Urinary bladder (tissue), 4 donors: ENCODE results near the gene ACSL1. TPM values are rescaled to one million over a fixed set of nuclear protein-coding genes. Genes with fewer than 3 reads are reported as not detected.

Experiments
- DNase-seq: peaks from one replicate; pipeline ENCODE4 v3.0.0-alpha.2; 2015; ENCODE audit errors: extremely low spot score
- H3K27ac ChIP-seq: one replicate; pipeline ENCODE4 v1.5.1; 2013; ENCODE audit warnings: low read depth, mild to moderate bottlenecking, moderate library complexity
- H3K36me3 ChIP-seq: one replicate; pipeline ENCODE4 v1.6.1; 2013; ENCODE audit warnings: mild to moderate bottlenecking, moderate library complexity; ENCODE audit not compliant: insufficient read depth
- H3K4me1 ChIP-seq: one replicate; pipeline ENCODE4 v1.6.1; 2013; ENCODE audit warnings: mild to moderate bottlenecking, moderate library complexity; ENCODE audit not compliant: insufficient read depth
- H3K4me3 ChIP-seq: one replicate; pipeline ENCODE4 v1.5.1; 2013; ENCODE audit warnings: low read depth, low read length
- WGBS: extraction: QIAGEN DNeasy Blood & Tissue Kit; methylation state at CpG from one replicate; pipeline ENCODE4 v1.1.7; 2013; 5-methylcytosine and 5-hydroxymethylcytosine counted together
- polyA plus RNA-seq: library from polyadenylated mRNA; stranded (reverse); fragments of 200-250 nt; gene quantifications from one replicate; pipeline ENCODE4 v1.2.3, GENCODE V29; 2013
- total RNA-seq: library from RNA; depleted of rRNA; stranded (reverse); fragments of >200 nt; gene quantifications from one replicate; pipeline ENCODE4 v1.2.3, GENCODE V29; 2014
- donor health status: healthy with polysubstance abuse.
- donor health status: healthy.

The ACSL1 gene
- total and polyA plus RNA-seq, 2 donors, result 39.3 to 94.3 TPM

GRCh38 chr4:184812651-184813181 is 13.1 kb downstream of the ACSL1 start:
- Histone ChIP-seq H3K4me1 (no peaks in the 10 kb centered on the region), H3K27ac (no peak overlapping the region), H3K36me3 (no peaks in the 10 kb centered on the region), H3K4me3 (no peak overlapping the region)
- 65% methylated on average over 8 of the region's 8 CpGs for WGBS
- DNase-seq, result no peak

GRCh38 chr4:184812199-184812542 is 13.6 kb downstream of the ACSL1 start:
- no peaks in the 10 kb centered on the region for H3K36me3 ChIP-seq
- H3K4me1 ChIP-seq, result no peaks in the 10 kb centered on the region
- H3K4me3 ChIP-seq, result no peak overlapping the region
- H3K27ac ChIP-seq, result no peak overlapping the region
- DNase-seq, result no peak
- WGBS, result 86% methylated on average over 6 of the region's 6 CpGs

- no peaks in the 10 kb centered on the region for H3K36me3 ChIP-seq
- WGBS, result 91% methylated on average over 8 of the region's 8 CpGs
- H3K4me1 ChIP-seq, result no peaks in the 10 kb centered on the region
- H3K4me3 ChIP-seq, result no peak overlapping the region
- no peak for DNase-seq
- no peak overlapping the region for H3K27ac ChIP-seq
Observed at GRCh38 chr4:184811526-184812198, 14.1 kb downstream of the ACSL1 start.

GRCh38 chr4:184810720-184811119 is 15.0 kb downstream of the ACSL1 start:
- DNase-seq, result no peak
- Histone ChIP-seq H3K27ac (no peak overlapping the region), H3K4me1 (no peaks in the 10 kb centered on the region), H3K36me3 (no peaks in the 10 kb centered on the region), H3K4me3 (no peak overlapping the region)
- 88% methylated on average over 10 of the region's 10 CpGs for WGBS

- Histone ChIP-seq H3K36me3 (no peaks in the 10 kb centered on the region), H3K4me3 (no peak overlapping the region), H3K4me1 (no peaks in the 10 kb centered on the region), H3K27ac (no peak overlapping the region)
- WGBS, result 85% methylated on average over 1 of the region's 1 CpG
- DNase-seq, result no peak
Observed at GRCh38 chr4:184808713-184809050, 17.1 kb downstream of the ACSL1 start.

GRCh38 chr4:184807797-184808712 is 17.7 kb downstream of the ACSL1 start:
- H3K4me1 ChIP-seq, result no peaks in the 10 kb centered on the region
- H3K27ac ChIP-seq, result no peak overlapping the region
- 63% methylated on average over 9 of the region's 9 CpGs for WGBS
- no peaks in the 10 kb centered on the region for H3K36me3 ChIP-seq
- DNase-seq, result no peak
- no peak overlapping the region for H3K4me3 ChIP-seq

GRCh38 chr4:184807256-184807655 is 18.5 kb downstream of the ACSL1 start:
- DNase-seq, result no peak
- no peak overlapping the region for H3K4me3 ChIP-seq
- WGBS, result 70% methylated on average over 3 of the region's 3 CpGs
- H3K4me1 ChIP-seq, result no peaks in the 10 kb centered on the region
- H3K27ac ChIP-seq, result no peak overlapping the region
- H3K36me3 ChIP-seq, result no peaks in the 10 kb centered on the region

- DNase-seq, result no peak
- Histone ChIP-seq H3K4me1 (no peaks in the 10 kb centered on the region), H3K36me3 (no peaks in the 10 kb centered on the region), H3K4me3 (no peak overlapping the region), H3K27ac (no peak overlapping the region)
- 80% methylated on average over 1 of the region's 1 CpG for WGBS
Observed at GRCh38 chr4:184806711-184807110, 19.1 kb downstream of the ACSL1 start.

GRCh38 chr4:184806229-184806550 is 19.6 kb downstream of the ACSL1 start:
- 97% methylated on average over 2 of the region's 2 CpGs for WGBS
- Histone ChIP-seq H3K36me3 (no peaks in the 10 kb centered on the region), H3K4me1 (no peaks in the 10 kb centered on the region), H3K4me3 (no peak overlapping the region), H3K27ac (no peak overlapping the region)
- no peak for DNase-seq

- Histone ChIP-seq H3K4me3 (no peak overlapping the region), H3K36me3 (no peaks in the 10 kb centered on the region), H3K27ac (no peak overlapping the region), H3K4me1 (no peaks in the 10 kb centered on the region)
- DNase-seq, result no peak
- whole genome bisulfite sequencing, result 85% methylated on average over 11 of the region's 11 CpGs
Observed at GRCh38 chr4:184805462-184806228, 20.1 kb downstream of the ACSL1 start.

GRCh38 chr4:184804621-184805020 is 21.1 kb downstream of the ACSL1 start:
- no peaks in the 10 kb centered on the region for H3K36me3 ChIP-seq
- DNase-seq, result no peak
- no peak overlapping the region for H3K27ac ChIP-seq
- no peaks in the 10 kb centered on the region for H3K4me1 ChIP-seq
- H3K4me3 ChIP-seq, result no peak overlapping the region
- WGBS, result 88% methylated on average over 5 of the region's 5 CpGs

GRCh38 chr4:184803874-184804273 is 21.9 kb downstream of the ACSL1 start:
- Histone ChIP-seq H3K27ac (no peak overlapping the region), H3K4me3 (no peak overlapping the region), H3K36me3 (no peaks in the 10 kb centered on the region), H3K4me1 (no peaks in the 10 kb centered on the region)
- no peak for DNase-seq
- 93% methylated on average over 4 of the region's 4 CpGs for WGBS

- no peaks in the 10 kb centered on the region for H3K4me1 ChIP-seq
- H3K27ac ChIP-seq, result no peak overlapping the region
- 96% methylated on average over 16 of the region's 16 CpGs for WGBS
- no peak for DNase-seq
- H3K36me3 ChIP-seq, result no peaks in the 10 kb centered on the region
- H3K4me3 ChIP-seq, result no peak overlapping the region
Observed at GRCh38 chr4:184803133-184803532, 22.6 kb downstream of the ACSL1 start.

- Histone ChIP-seq H3K36me3 (no peaks in the 10 kb centered on the region), H3K27ac (no peak overlapping the region), H3K4me1 (no peaks in the 10 kb centered on the region), H3K4me3 (no peak overlapping the region)
- 87% methylated on average over 9 of the region's 9 CpGs for WGBS
- no peak for DNase-seq
Observed at GRCh38 chr4:184802697-184803015, 23.1 kb downstream of the ACSL1 start.
